ENCODE results near the gene ISYNA1.

ISYNA1 gene

DNA sequence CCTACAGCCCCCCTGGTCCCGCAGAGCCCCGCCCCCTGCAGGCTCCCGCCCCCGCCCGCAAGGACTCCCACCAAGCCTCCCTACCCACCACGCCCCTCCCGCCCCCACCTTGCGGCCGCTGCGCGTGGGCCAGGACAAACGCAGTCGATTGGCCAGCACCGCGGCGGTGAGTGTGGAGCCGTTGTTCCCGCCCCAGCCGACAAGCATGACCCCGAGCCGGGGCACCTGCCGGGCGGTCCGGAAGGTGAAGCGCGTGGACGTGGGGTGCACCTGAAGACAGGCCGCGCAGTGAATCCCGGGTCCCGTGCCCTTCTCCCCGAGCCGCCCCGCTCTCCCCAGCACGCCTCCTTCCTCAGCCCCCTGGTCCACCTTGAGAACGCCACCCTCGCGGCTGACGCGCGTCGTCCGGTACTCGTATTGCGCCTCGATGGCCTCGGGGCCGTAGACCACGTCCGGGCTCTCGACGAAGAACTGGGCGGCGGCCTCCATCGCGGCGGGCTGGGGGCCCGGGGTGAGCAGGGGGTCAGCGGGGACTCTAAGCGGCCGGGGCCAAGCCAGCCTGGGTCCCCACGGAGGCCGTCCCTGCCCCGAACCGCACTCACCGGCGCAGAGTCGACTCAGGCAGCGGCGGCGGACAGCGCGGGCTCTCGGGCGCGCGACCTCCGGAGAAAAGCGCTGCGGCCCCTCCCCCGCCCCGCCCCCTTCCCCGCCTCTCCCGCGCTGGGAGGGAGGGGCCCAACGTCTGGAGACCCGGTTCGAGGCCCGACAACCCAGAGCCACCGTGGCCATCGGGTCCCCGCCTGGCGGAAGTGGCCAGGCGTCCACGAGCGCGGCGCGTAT is at the start of gene ISYNA1:
Gene ISYNA1 (minus strand): TSS at position 643 of the 840 bp plus-strand sequence. CDS start 154 bp downstream, at position 489.
- peak; percentile 59 for DNase-seq

DNA sequence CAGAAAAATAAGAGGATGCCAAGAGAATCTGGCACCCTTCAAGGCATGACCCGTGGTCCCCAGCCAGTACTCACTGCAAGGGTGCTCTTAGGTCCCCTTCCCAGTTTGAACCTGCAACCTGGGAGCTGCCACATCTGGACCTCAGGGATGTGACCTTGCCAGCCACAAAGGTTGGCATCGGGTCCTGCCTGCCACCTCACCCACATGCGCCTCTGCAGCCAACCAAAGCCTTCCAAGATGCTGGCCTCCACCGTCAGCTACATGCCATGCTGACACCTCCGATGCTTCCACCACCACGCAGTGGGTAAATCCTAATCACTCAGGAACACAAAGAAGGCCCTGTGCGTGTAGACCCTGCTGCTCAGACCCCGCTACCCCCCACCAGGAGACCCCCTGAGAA is 48.8 kb upstream of the ISYNA1 start:
- no peak for DNase-seq

- no peak for DNase-seq
These were observed 47.1 kb upstream of the ISYNA1 start for GRCh38 chr19:18484992-18485391.

GRCh38 chr19:18483119-18483890 is 45.4 kb upstream of the ISYNA1 start:
- peak; percentile 51 for DNase-seq

GRCh38 chr19:18481505-18482222 is 43.7 kb upstream of the ISYNA1 start:
- DNase-seq = no peak

GRCh38 chr19:18480006-18480691 is 42.2 kb upstream of the ISYNA1 start:
- no peak for DNase-seq

DNA sequence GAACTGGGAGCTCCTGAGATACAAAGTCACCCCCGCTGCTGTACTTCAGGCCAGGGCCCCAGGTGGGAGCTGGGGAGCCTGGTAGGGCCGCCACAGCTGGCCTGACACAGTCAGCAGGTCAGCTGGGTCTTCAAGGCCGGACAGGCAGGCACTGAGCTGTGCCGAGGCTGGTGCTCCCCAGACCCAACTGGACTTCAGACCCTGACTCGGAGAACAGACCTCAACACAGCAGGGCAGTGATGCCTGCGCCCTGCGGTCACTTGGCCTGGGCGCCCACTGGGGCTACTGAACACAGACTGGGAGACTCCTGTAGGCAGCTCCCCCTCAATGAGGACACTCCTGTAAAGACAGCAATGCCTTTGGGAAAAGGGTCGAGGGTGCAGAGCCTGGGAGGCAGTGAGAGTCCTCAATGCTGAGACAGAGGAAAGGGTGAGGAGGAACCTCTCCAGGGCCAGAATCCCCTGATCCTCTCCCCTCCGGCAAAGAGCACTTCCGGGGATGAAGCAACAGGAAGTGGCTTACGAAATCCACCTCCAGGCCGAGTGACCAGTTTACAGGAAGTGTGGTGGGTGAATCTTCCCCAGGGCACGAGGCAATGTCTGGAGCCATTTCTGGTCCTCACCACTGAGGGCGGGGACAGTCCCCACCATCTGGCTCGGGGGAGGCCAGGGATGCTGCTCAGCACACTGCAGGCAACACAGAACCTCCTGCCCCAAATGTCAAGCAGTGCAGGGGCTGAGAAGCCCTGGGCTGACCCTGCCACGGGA is 40.8 kb upstream of the ISYNA1 start:
- DNase-seq = no peak

- no peak for DNase-seq
These were observed 40.0 kb upstream of the ISYNA1 start for GRCh38 chr19:18477974-18478373.

DNA sequence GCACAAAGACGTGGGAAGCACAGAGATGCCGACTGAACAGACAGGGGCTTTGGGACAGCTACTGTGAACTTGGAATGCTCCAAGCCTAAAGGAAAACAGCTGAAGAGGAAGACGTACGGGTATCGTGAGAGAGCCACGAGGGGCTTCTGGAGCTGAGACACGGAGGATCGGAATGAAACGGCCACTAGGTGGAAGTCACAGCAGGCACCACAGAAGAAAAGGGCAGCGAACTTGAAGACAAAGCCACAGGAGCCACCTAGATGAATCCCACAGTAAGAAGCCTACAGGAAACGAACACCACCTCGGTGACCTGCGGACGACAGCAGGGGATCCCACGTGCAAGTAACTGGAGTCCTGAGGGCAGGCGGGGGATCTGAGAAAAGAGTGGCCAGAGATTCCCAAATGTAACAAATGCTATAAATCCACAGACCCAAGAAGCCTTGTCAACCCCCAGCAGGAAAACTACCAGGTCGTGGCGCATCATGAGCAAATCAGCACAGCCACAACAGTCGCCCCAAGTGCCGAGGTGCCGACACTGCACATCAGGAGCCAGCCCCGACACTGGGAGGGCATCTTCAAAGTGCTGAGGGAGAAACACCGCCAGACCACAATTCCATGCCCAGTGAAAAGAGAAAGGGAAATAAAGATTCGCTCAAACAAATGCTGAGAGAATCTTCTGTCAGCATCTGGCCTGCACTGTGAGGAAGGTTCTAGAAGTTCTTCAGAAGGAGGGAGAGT is 39.3 kb upstream of the ISYNA1 start:
- no peak for DNase-seq

DNA sequence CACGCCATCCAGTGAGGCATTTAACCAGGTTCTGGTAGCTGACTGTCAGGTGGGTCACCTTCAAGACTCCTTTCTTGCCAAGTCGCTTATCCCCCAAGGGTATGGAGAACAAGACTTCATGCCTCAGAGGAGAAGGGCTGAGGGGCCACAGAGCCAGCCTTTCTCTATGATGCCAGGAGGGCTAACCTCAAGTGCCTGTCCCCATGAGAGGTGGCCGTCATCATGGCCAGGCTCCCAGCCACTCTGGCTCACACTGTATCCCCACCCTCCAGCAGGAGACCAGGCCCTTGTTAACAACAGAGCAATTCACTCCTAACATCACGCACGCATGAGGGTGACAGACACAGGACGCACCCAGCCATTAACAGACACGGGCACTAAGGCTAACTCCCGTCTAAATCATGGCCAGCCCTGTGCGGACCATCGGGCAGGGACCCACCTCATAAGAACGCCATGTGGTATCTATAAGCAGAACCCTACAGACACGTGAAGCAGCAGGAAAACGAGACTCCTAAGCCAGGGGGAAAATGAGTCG is 38.6 kb upstream of the ISYNA1 start:
- DNase-seq = no peak

- no peak for DNase-seq
These were observed 37.9 kb upstream of the ISYNA1 start for GRCh38 chr19:18475762-18476331.

GRCh38 chr19:18475004-18475453 is 37.1 kb upstream of the ISYNA1 start:
- no peak for DNase-seq

- DNase-seq = no peak
These were observed 36.5 kb upstream of the ISYNA1 start for GRCh38 chr19:18474366-18474887.

DNA sequence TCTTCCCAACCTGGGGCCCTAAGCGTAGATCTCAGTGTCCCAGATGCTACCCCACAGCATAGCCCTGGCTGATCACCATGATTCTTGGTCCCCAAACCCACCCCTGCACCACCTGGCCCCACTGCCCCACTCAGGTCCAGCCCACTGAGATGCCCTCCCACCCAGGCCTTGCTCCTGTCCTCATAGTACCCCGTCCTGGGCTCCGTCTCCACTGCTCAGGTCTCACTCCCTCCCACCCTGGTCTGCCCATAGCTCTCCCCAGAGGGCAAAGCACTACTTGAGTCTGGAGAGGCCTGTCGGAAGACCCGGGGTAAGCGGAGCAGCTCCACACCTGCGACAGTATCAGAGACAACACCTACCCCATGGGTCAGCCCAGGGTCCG is 35.8 kb upstream of the ISYNA1 start:
- no peak for DNase-seq

DNA sequence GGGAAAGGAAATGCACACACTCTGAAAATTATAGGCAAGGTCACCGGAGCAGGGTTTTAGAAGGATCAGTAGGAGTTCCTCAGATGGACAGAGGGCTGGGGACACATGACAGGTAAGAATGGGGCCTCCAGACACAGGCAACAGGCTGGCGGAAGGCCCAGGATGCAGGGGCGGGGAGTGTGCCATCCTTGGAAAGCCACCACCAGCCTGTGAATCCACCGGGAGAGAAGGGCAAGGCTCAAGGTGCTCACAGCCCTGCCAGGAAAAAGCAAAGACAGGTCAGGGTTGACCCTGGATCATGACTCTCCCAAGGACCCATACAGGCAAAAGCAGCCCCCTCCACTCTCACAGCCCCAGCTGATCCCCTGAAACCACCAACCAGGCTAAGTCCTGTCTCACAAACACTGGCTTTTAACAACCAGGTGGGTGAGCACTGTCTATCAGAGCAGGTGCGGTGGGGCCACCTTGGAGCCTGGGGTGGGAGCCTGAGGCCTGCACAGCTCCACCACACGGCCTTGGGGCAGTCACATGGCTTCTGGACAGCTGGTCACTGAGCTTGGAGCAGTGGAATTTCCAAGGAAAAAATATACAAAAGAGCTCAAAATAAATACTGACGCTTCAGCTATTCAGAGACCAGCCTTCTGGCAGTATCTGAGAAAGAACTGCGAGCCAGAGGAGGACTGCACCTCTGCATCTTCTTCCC is 35.2 kb upstream of the ISYNA1 start:
- DNase-seq = no peak

DNA sequence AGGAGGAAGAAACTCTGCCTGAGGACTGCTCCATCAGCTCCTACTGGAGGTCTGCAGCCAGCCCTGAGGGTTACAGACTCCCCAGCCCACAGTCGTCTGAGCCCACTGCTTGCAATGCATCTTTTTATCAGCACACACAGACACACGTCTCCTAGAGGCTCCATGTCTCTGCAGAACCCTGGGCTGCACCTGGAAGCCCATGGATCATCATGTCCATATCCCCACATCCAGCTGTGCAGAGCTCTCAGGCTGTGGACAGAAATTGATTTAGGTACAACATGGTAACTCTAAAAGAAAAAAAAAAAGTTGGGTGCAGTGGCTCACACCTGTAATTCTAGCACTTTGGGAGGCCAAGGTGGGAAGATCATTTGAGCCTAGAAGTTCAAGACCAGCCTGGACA is 32.9 kb upstream of the ISYNA1 start:
- no peak for DNase-seq

DNA sequence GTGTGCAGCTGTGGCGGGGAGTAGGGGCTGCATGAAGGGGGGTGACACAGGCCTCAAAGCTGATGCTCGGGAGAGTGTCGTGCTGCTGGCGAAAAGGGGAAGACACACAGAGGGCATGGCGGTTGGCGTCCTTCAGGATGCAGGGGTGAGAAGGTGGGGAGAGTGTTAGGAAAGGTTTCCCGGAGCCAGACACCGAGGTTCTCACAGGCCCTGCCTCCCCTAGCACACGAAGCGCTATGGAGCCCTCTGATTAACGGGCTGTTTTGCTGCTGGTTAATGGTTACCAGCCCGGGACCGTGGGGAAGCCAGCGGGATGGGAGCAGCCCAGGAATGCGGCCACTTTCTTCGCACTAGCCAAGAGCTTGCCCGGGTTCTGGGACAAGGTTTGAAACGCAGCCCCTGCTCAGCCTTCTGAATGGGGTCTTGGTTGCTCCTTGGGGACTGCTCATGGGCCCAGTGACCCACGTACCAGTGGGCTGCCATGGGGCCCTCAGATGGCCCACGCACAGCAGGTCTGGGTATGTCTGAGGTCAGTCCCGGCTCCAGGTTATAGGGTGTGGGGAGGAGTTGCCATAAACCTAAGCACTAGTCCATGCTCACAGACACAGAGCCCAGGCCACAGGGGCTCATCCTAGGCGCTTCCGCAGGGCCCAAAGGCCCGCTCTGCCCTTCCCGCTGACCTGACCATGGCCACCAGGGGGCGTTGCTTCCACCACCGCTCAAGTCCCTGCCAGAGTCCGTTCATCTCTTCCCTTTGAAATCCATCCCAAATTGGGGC is 31.3 kb upstream of the ISYNA1 start:
- DNase-seq = peak; percentile 16

DNA sequence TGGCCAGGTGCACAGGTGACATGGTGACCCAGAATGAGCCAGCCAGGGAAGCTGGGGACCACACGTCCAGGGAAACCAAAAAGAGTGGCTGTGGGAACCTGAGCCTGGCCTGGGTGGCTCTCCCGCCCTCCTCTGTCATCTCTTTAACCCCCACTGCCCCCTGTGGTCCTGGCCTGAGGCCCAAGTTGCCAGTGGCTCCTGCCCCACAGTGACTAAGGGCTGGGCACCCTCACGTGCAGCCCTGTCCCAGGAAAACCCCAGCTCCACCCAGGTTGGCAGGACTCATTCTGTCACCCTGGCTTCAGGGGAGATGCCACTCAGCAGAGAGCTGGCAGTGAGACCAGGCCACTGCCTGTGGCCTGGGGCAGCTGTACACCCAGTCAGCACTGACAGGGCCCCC is 30.6 kb upstream of the ISYNA1 start:
- no peak for DNase-seq

GRCh38 chr19:18467978-18468377 is 30.0 kb upstream of the ISYNA1 start:
- no peak for DNase-seq

All from NCI-H1436 (cell line).